COLO668 (cell line): Measurements from ENCODE around the gene SMIM22.
"Not testable (repeated sequence)": the region's sequence is repeated elsewhere in the genome, so short reads cannot be mapped to it uniquely, and the experiment has no call there.

Source experiments
- DNase-seq: peaks from one replicate; lab custom pipeline; 2025; ENCODE audit not compliant: unreplicated experiment; lab: John Stamatoyannopoulos, UW

The SMIM22 gene

GRCh38 chr16:4768549-4769305 lies 26.4 kb upstream of the SMIM22 start:
- DNase-seq: peak; percentile 92

GRCh38 chr16:4769306-4769638 lies 25.9 kb upstream of the SMIM22 start:
- DNase-seq: peak; percentile 18

- no peak for DNase-seq
These were observed 23.5 kb upstream of the SMIM22 start for GRCh38 chr16:4771646-4772045.

GRCh38 chr16:4772351-4772750 lies 22.8 kb upstream of the SMIM22 start:
- no peak for DNase-seq

GRCh38 chr16:4775005-4775404 lies 20.2 kb upstream of the SMIM22 start:
- no peak for DNase-seq

- DNase-seq: no peak
These were observed 18.9 kb upstream of the SMIM22 start for GRCh38 chr16:4776141-4776705.

GRCh38 chr16:4777339-4778049 lies 17.7 kb upstream of the SMIM22 start:
- DNase-seq: no peak

- no peak for DNase-seq
These were observed 17.1 kb upstream of the SMIM22 start for GRCh38 chr16:4778050-4778392.

- no peak for DNase-seq
These were observed 14.9 kb upstream of the SMIM22 start for GRCh38 chr16:4780235-4780634.

- no peak for DNase-seq
These were observed 11.8 kb upstream of the SMIM22 start for GRCh38 chr16:4783251-4783950.

GRCh38 chr16:4783951-4784336 lies 11.2 kb upstream of the SMIM22 start:
- DNase-seq: no peak

- DNase-seq: not testable (repeated sequence)
These were observed 10.7 kb upstream of the SMIM22 start for GRCh38 chr16:4784444-4784987.

- no peak for DNase-seq
These were observed 9.3 kb upstream of the SMIM22 start for GRCh38 chr16:4785758-4786433.

- no peak for DNase-seq
These were observed 8.1 kb upstream of the SMIM22 start for GRCh38 chr16:4787068-4787467.

GRCh38 chr16:4787627-4788482 lies 7.3 kb upstream of the SMIM22 start, which contains the start of gene SEPTIN12:
SEPTIN12 (minus strand) TSS chr16:4788345; CDS start chr16:4787645, 700 bp downstream.
- DNase-seq: peak; percentile 5

- DNase-seq: no peak
These were observed 6.7 kb upstream of the SMIM22 start for GRCh38 chr16:4788489-4788889.

- no peak for DNase-seq
These were observed 6.3 kb upstream of the SMIM22 start for GRCh38 chr16:4788910-4789309.

- no peak for DNase-seq
These were observed 4.9 kb upstream of the SMIM22 start for GRCh38 chr16:4790261-4790660.

- DNase-seq: no peak
These were observed 4.3 kb upstream of the SMIM22 start for GRCh38 chr16:4790871-4791270.

- DNase-seq: no peak
These were observed 2.1 kb upstream of the SMIM22 start for GRCh38 chr16:4792951-4793513.
